Measurements from ENCODE around the gene LIN37. TPM values are rescaled to one million over a fixed set of nuclear protein-coding genes. Genes with fewer than 3 reads are reported as not detected.

Gene LIN37
- total RNA-seq, 1 experiment from 2014 or later: 6.4 TPM

GRCh38 chr19:35797663-35798062, 49.3 kb downstream of the LIN37 start (continued):
- no peak for TF ChIP-seq ZNF532 (CRISPR knock-in tag; IDR thresholded peaks at IDR 0.05; ENCODE audit: borderline replicate concordance)
- TF ChIP-seq ESRRA (CRISPR knock-in tag; IDR thresholded peaks at IDR 0.05; ENCODE audit: borderline replicate concordance): peak; percentile 44; the same call in 1 of the 2 replicates
- TF ChIP-seq SP1 (CRISPR knock-in tag; conservative IDR thresholded peaks at IDR 0.05): peak; percentile 32; the same call in 1 of the 2 replicates
- peak; percentile 82 for TF ChIP-seq TP53 (CRISPR knock-in tag; IDR thresholded peaks at IDR 0.05)
- peak; percentile 53; the same call in 1 of the 2 replicates for TF ChIP-seq FOXP4 (CRISPR knock-in tag; IDR thresholded peaks at IDR 0.05)
- TF ChIP-seq MAX (CRISPR knock-in tag; IDR thresholded peaks at IDR 0.05): peak; percentile 87
- peak; percentile 76; the same call in 1 of the 2 replicates for TF ChIP-seq NFE2L1 (CRISPR knock-in tag; IDR thresholded peaks at IDR 0.05)
- TF ChIP-seq ZNF232 (CRISPR knock-in tag; IDR thresholded peaks at IDR 0.05): peak; percentile 87; the same call in 1 of the 2 replicates
- TF ChIP-seq MYBL2 (CRISPR knock-in tag; IDR thresholded peaks at IDR 0.05): peak; percentile 33; the same call in 1 of the 2 replicates
- TF ChIP-seq, protein P1, sequence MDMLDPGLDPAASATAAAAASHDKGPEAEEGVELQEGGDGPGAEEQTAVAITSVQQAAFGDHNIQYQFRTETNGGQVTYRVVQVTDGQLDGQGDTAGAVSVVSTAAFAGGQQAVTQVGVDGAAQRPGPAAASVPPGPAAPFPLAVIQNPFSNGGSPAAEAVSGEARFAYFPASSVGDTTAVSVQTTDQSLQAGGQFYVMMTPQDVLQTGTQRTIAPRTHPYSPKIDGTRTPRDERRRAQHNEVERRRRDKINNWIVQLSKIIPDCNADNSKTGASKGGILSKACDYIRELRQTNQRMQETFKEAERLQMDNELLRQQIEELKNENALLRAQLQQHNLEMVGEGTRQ (CRISPR knock-in tag; IDR thresholded peaks at IDR 0.05): peak; percentile 65
- 0 out of 2 replicates have a peak, but pooled peaks have one; percentile 56 for TF ChIP-seq ETV6 (CRISPR knock-in tag; IDR thresholded peaks at IDR 0.05)
- peak; percentile 62; the same call in 1 of the 2 replicates for TF ChIP-seq USF1 (CRISPR knock-in tag; IDR thresholded peaks at IDR 0.05)
- TF ChIP-seq ARID4B (CRISPR knock-in tag; IDR thresholded peaks at IDR 0.05; ENCODE audit: borderline replicate concordance): 0 out of 2 replicates have a peak, but pooled peaks have one; percentile 48
- no peak for TF ChIP-seq ATF1 (CRISPR knock-in tag; IDR thresholded peaks at IDR 0.05)
- 0 out of 2 replicates have a peak, but pooled peaks have one; percentile 23 for TF ChIP-seq GABPB1 (CRISPR knock-in tag; IDR thresholded peaks at IDR 0.05)
